DND-41 (cell line): Measurements from ENCODE around the gene USP32.

ENCODE experiments used
- ATAC-seq: fragments of 200-7000 bp; cut with Tn5 transposase; 3 replicates; pipeline ENCODE4 v1.9.1; 2021; ENCODE audit warnings: low read depth; ENCODE audit not compliant: insufficient read depth
- DNase-seq: peaks from one replicate; pipeline ENCODE4 v3.0.0-alpha.2; 2020
- H2AFZ ChIP-seq: 2 replicates; pipeline ENCODE4 v1.6.0; 2012; ENCODE audit warnings: low read depth, low read length
- H3K27ac ChIP-seq: 2 replicates; pipeline ENCODE4 v1.5.1; 2012; ENCODE audit warnings: low read length, inconsistent platforms
- H3K27me3 ChIP-seq: fragments of 200-600 bp; sonication (generic); 2 replicates; pipeline ENCODE4 v1.6.0; 2012; ENCODE audit warnings: low read length, mild to moderate bottlenecking, inconsistent platforms; ENCODE audit not compliant: insufficient read depth, poor library complexity
- H3K36me3 ChIP-seq: 2 replicates; pipeline ENCODE4 v1.5.1; 2012; ENCODE audit warnings: low read length, inconsistent platforms; ENCODE audit not compliant: insufficient read depth
- H3K4me1 ChIP-seq: 2 replicates; pipeline ENCODE4 v1.5.1; 2012; ENCODE audit warnings: mild to moderate bottlenecking, low read length; ENCODE audit not compliant: insufficient read depth
- H3K4me2 ChIP-seq: 2 replicates; pipeline ENCODE4 v1.6.0; 2012; ENCODE audit warnings: mild to moderate bottlenecking, moderate library complexity, low read length, inconsistent platforms; ENCODE audit not compliant: insufficient read depth
- H3K4me3 ChIP-seq, 2 experiments: fragments of 200-600 bp in 1 of 2; shearing (Covaris generic) in 1 of 2; 2 replicates each; pipeline ENCODE4 v1.5.1; 2012 to 2016; ENCODE audit warnings: inconsistent platforms in 2 of 2, low read length in 2 of 2, mild to moderate bottlenecking in 2 of 2, low read depth in 1 of 2, moderate library complexity in 1 of 2
- H3K79me2 ChIP-seq: 2 replicates; pipeline ENCODE4 v1.6.0; 2012; ENCODE audit warnings: low read length, inconsistent platforms; ENCODE audit not compliant: insufficient read depth
- H3K9ac ChIP-seq: 2 replicates; pipeline ENCODE4 v1.6.0; 2012; ENCODE audit warnings: low read depth, mild to moderate bottlenecking, inconsistent platforms, low read length, moderate library complexity
- H3K9me3 ChIP-seq: 2 replicates; pipeline ENCODE4 v1.5.1; 2012; ENCODE audit warnings: low read length, moderate library complexity, mild to moderate bottlenecking, inconsistent platforms; ENCODE audit not compliant: insufficient read depth, severe bottlenecking
- H4K20me1 ChIP-seq: 2 replicates; pipeline ENCODE4 v1.6.0; 2012; ENCODE audit warnings: low read length; ENCODE audit not compliant: insufficient read depth
- EZH2 ChIP-seq: IDR thresholded peaks from 3 replicates; pipeline ENCODE4 v1.6.1; 2012; ENCODE audit warnings: borderline replicate concordance, low read depth, mild to moderate bottlenecking, moderate library complexity, low read length, inconsistent platforms; ENCODE audit not compliant: severe bottlenecking
- TF ChIP-seq, protein P1 (sequence below): IDR thresholded peaks from 2 replicates; pipeline ENCODE4 v1.5.1; 2012; ENCODE audit warnings: borderline replicate concordance, low read length, moderate library complexity, mild to moderate bottlenecking; ENCODE audit not compliant: poor library complexity, severe bottlenecking; ENCODE audit errors: extremely low read depth

The USP32 gene

GRCh38 chr17:60328679-60329078, 63.3 kb downstream of the USP32 start:
- ATAC-seq (no peak), DNase-seq (no peak)
- TF ChIP-seq EZH2, result no peak
- TF ChIP-seq, protein P1, sequence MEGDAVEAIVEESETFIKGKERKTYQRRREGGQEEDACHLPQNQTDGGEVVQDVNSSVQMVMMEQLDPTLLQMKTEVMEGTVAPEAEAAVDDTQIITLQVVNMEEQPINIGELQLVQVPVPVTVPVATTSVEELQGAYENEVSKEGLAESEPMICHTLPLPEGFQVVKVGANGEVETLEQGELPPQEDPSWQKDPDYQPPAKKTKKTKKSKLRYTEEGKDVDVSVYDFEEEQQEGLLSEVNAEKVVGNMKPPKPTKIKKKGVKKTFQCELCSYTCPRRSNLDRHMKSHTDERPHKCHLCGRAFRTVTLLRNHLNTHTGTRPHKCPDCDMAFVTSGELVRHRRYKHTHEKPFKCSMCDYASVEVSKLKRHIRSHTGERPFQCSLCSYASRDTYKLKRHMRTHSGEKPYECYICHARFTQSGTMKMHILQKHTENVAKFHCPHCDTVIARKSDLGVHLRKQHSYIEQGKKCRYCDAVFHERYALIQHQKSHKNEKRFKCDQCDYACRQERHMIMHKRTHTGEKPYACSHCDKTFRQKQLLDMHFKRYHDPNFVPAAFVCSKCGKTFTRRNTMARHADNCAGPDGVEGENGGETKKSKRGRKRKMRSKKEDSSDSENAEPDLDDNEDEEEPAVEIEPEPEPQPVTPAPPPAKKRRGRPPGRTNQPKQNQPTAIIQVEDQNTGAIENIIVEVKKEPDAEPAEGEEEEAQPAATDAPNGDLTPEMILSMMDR, result no peak
- Histone ChIP-seq H3K27ac (no peak overlapping the region), H3K4me3 (no peak overlapping the region), H3K4me2 (no peak overlapping the region), H3K9me3 (peaks cover 2% of the 10 kb centered on the region), H3K79me2 (peaks cover 61% of the 10 kb centered on the region), H3K9ac (no peak overlapping the region), H3K27me3 (no peaks in the 10 kb centered on the region), H3K4me1 (no peaks in the 10 kb centered on the region), H4K20me1 (peaks cover 6% of the 10 kb centered on the region; the same call in 1 of the 2 replicates), H2AFZ (no peak overlapping the region), H3K36me3 (peaks cover 22% of the 10 kb centered on the region)

DNA sequence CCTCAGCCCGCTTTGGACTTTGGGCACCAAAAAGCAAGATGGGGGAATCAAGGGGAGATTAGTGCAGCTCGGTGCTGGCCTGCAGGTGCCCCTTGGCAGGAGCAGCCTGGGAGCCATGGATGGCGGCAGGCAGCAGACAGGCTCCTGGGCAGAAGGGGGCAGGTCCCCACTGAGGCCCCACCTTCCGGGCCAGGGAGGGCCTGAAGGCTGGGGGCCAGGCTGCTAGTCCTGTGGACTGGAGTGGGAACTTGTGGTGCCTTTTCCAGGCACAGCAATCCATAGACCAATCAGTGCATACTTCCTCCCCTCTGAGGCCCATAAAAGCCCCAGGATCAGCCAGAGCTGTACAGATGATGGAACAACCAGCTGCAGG, 64.0 kb downstream of the USP32 start:
- ATAC-seq (no peak), DNase-seq (no peak)
- no peaks in the 10 kb centered on the region for H3K27me3 ChIP-seq
- peaks cover 22% of the 10 kb centered on the region for H3K36me3 ChIP-seq
- no peak overlapping the region for H3K9ac ChIP-seq
- H2AFZ ChIP-seq, result no peak overlapping the region
- H3K79me2 ChIP-seq, result peaks cover 59% of the 10 kb centered on the region
- H3K27ac ChIP-seq, result no peak overlapping the region
- TF ChIP-seq, protein P1, result no peak
- TF ChIP-seq EZH2, result no peak
- H3K4me3 ChIP-seq, result no peak overlapping the region
- H3K4me2 ChIP-seq, result no peak overlapping the region
- H3K9me3 ChIP-seq, result peaks cover 2% of the 10 kb centered on the region
- peaks cover 6% of the 10 kb centered on the region; the same call in 1 of the 2 replicates for H4K20me1 ChIP-seq
- no peaks in the 10 kb centered on the region for H3K4me1 ChIP-seq

DNA sequence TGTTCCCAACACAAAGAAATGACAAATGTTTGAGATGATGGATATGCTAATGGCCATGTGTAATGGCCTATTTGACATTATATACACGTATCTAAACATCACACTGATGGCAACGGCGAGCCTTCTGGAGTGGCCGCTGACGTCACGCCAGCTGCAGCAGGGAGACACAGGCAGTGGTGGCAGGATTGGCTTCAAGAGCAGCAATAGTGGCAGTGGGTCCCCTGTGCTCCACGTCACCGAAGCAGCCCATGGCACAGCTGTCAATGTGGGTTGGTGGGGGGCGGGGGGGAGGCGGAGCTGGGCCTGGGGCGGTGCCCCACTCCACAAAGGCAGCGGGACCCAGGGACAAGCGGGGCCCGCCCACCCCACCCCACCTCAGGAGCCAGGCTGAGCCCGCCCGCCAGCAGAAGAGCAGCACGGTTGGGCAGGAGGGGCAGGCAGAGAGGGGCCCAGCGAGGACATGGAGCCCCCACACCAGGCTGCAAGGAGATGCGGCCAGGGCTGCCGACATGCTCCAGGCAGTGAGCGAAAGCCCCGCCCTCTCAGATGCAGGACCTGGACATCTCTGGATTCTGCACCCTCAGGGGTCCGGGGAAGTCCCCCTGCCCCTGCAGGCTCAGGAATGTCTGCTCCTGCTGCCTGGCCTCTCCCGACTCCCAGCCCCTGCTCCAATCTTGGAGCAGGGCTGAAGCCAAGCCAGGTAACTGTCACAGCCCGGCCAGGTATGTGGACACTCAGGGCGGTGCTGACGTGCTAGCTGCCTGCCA, 64.6 kb downstream of the USP32 start:
- Histone ChIP-seq H4K20me1 (peaks cover 6% of the 10 kb centered on the region; the same call in 1 of the 2 replicates), H3K9ac (no peak overlapping the region), H3K9me3 (peaks cover 2% of the 10 kb centered on the region), H3K4me2 (no peak overlapping the region), H3K27me3 (no peaks in the 10 kb centered on the region), H2AFZ (no peak overlapping the region), H3K79me2 (peaks cover 58% of the 10 kb centered on the region), H3K4me1 (no peaks in the 10 kb centered on the region), H3K27ac (no peak overlapping the region), H3K4me3 (no peak overlapping the region), H3K36me3 (peaks cover 22% of the 10 kb centered on the region)
- ATAC-seq, result no peak
- no peak for TF ChIP-seq EZH2
- TF ChIP-seq, protein P1, result no peak
- no peak for DNase-seq
